Kasumi-1 (cell line): Measurements from ENCODE around the gene FRMD1.

Source experiments
- DNase-seq, 2 experiments: peaks; one replicate each; lab custom pipeline; 2025; lab: John Stamatoyannopoulos, UW

The FRMD1 gene

GRCh38 chr6:168005796-168006195 lies 73.2 kb downstream of the FRMD1 start:
- no peak for DNase-seq

- no peak for DNase-seq
Measured at GRCh38 chr6:168004945-168005344, 74.1 kb downstream of the FRMD1 start.

GRCh38 chr6:168004023-168004422 lies 75.0 kb downstream of the FRMD1 start:
- no peak for DNase-seq
